K562 (cell line): ENCODE measurements around the gene OR6Y1. TPM values are rescaled to one million over a fixed set of nuclear protein-coding genes. Genes with fewer than 3 reads are reported as not detected.

ENCODE experiments used
- ATAC-seq: fragments of 200-7000 bp; cut with Tn5 transposase; 3 replicates; pipeline ENCODE4 v1.9.1; 2020; ENCODE audit warnings: moderate library complexity
- BruUV-seq: library from RNA; stranded (reverse); fragments of 400-500 nt; replicated peaks from 2 replicates; lab custom pipeline; 2021; lab: Mats Ljungman, UMichigan
- CTCF ChIA-PET: fragments of 300-600 bp; formaldehyde crosslinking; extraction: SDS; loops from one replicate; lab custom pipeline; 2021; ENCODE audit warnings: low intra/inter-chr PET ratio; lab: Yijun Ruan, JAX
- POLR2A ChIA-PET: fragments of 300-600, 350-650 bp; sonication (Branson Sonifier 250); formaldehyde crosslinking; extraction: SDS; loops from one replicate; lab custom pipeline; 2021; ENCODE audit warnings: antibody characterized with exemption, inconsistent platforms; lab: Yijun Ruan, JAX
- DNase-seq, 4 experiments: peaks; one replicate each; pipeline versions ENCODE4 v3.0.0 to v3.0.0-alpha.2; 2011 to 2018; ENCODE audit warnings: low spot score in 3 of 4, mixed read lengths in 3 of 4; ENCODE audit errors: extremely low read depth in 1 of 4
- FAIRE-seq: peaks from 2 replicates; lab custom pipeline; 2011; peaks lifted over from hg19 to GRCh38; lab: Jason Lieb, UNC
- H2AFZ ChIP-seq: 2 replicates; pipeline ENCODE4 v1.6.0; 2011; ENCODE audit warnings: low read depth, low read length, control low read depth, inconsistent platforms
- H3K27ac ChIP-seq: fragments of 200-600 bp; 3 replicates; pipeline ENCODE4 v1.8.0; 2011; ENCODE audit warnings: low read depth, mild to moderate bottlenecking, control low read depth, inconsistent platforms, low read length, moderate library complexity, mixed read lengths; ENCODE audit errors: extremely low read depth
- H3K27me3 ChIP-seq, 2 experiments: fragments of 300-600 bp in 1 of 2; 2 replicates in 1 of 2; 3 replicates in 1 of 2; pipeline versions ENCODE4 v1.6.0 to v1.8.0; 2011; ENCODE audit warnings: inconsistent platforms in 2 of 2, low read length in 2 of 2, mild to moderate bottlenecking in 1 of 2, mixed read lengths in 1 of 2, moderate library complexity in 1 of 2; ENCODE audit not compliant: control insufficient read depth in 2 of 2, insufficient read depth in 2 of 2
- H3K36me3 ChIP-seq: fragments of 300-600 bp; 3 replicates; pipeline ENCODE4 v1.8.0; 2011; ENCODE audit warnings: mild to moderate bottlenecking, low read length, inconsistent platforms; ENCODE audit not compliant: control insufficient read depth, insufficient read depth
- H3K4me1 ChIP-seq, 2 experiments: fragments of 200-600 bp in 1 of 2; replicated peaks in 1 of 2; 2 replicates in 1 of 2; 3 replicates in 1 of 2; pipeline versions ENCODE4 v1.5.1 to v1.8.0; 2011; ENCODE audit warnings: inconsistent platforms in 2 of 2, low read length in 2 of 2, mild to moderate bottlenecking in 1 of 2, mixed read lengths in 1 of 2, moderate library complexity in 1 of 2; ENCODE audit not compliant: control insufficient read depth in 2 of 2, insufficient read depth in 2 of 2
- H3K4me2 ChIP-seq: 2 replicates; pipeline ENCODE4 v1.6.1; 2011; ENCODE audit warnings: low read length, control low read depth, inconsistent platforms, mixed read lengths; ENCODE audit not compliant: insufficient read depth
- H3K4me3 ChIP-seq: fragments of 200-600 bp; sonication (generic), shearing (Covaris generic); 2 replicates; pipeline ENCODE4 v1.5.1; 2016; ENCODE audit warnings: control low read depth, inconsistent platforms
- H3K79me2 ChIP-seq: fragments of 200-600 bp; 3 replicates; pipeline ENCODE4 v1.8.0; 2011; ENCODE audit warnings: low read length, inconsistent platforms; ENCODE audit not compliant: control insufficient read depth, insufficient read depth
- H3K9ac ChIP-seq, 2 experiments: 2 replicates each; pipeline versions ENCODE4 v1.6.0 to v1.6.1; 2011; ENCODE audit warnings: low read depth in 2 of 2, low read length in 2 of 2, control low read depth in 1 of 2, inconsistent platforms in 1 of 2, mild to moderate bottlenecking in 1 of 2, mixed read lengths in 1 of 2; ENCODE audit not compliant: insufficient read depth in 1 of 2
- H3K9me1 ChIP-seq: one replicate; pipeline ENCODE4 v1.6.0; 2011; ENCODE audit warnings: inconsistent platforms, mild to moderate bottlenecking, low read length, moderate library complexity; ENCODE audit not compliant: control insufficient read depth, insufficient read depth
- H3K9me3 ChIP-seq: replicated peaks from 2 replicates; pipeline ENCODE4 v1.5.1; 2011; ENCODE audit warnings: low read depth, low read length, inconsistent platforms; ENCODE audit not compliant: control insufficient read depth, insufficient read depth
- H4K20me1 ChIP-seq: replicated peaks from 2 replicates; pipeline ENCODE4 v1.6.1; 2011; ENCODE audit warnings: low read length, inconsistent platforms, mixed read lengths; ENCODE audit not compliant: control insufficient read depth, insufficient read depth
- CBX2 ChIP-seq: fragments of 200-600 bp; sonication (generic); IDR thresholded peaks from one replicate; pipeline ENCODE4 v1.6.1; 2012; ENCODE audit warnings: mild to moderate bottlenecking, low read length, inconsistent platforms; ENCODE audit not compliant: insufficient read depth, poor library complexity, severe bottlenecking
- GMEB1 ChIP-seq: fragments of 250-450 bp; sonication (Bioruptor Pico); IDR thresholded peaks from 2 replicates; pipeline ENCODE4 v1.4.0; 2020; ENCODE audit warnings: mild to moderate bottlenecking
- IRF1 ChIP-seq: sonication (generic); formaldehyde crosslinking; IDR thresholded peaks from 2 replicates; pipeline ENCODE4 v1.8.0; 2022; ENCODE audit warnings: missing genetic modification reagents, mild to moderate bottlenecking, borderline replicate concordance
- MIER1 ChIP-seq: fragments of 450-650 bp; IDR thresholded peaks from 2 replicates; pipeline ENCODE4 v1.6.1; 2016; ENCODE audit warnings: antibody characterized with exemption, mild to moderate bottlenecking, low read depth
- MLLT1 ChIP-seq, 2 experiments: fragments of 450-650 bp; IDR thresholded peaks; 2 replicates each; pipeline ENCODE4 v1.6.1; 2016
- MLX ChIP-seq, 2 experiments: fragments of 450-650 bp in 1 of 2; sonication (generic) in 1 of 2; formaldehyde crosslinking; conservative IDR thresholded peaks; 2 replicates each; pipeline versions ENCODE4 v1.4.0 to v1.8.1; 2020 to 2022; ENCODE audit warnings: mild to moderate bottlenecking in 1 of 2, missing genetic modification reagents in 1 of 2
- NR0B1 ChIP-seq: fragments of 450-650 bp; IDR thresholded peaks from one replicate; pipeline ENCODE4 v1.6.1; 2018; ENCODE audit warnings: mild to moderate bottlenecking, moderate library complexity; ENCODE audit not compliant: partially characterized antibody
- SREBF2 ChIP-seq: sonication (generic); formaldehyde crosslinking; IDR thresholded peaks from 2 replicates; pipeline ENCODE4 v1.4.0; 2020; ENCODE audit warnings: mild to moderate bottlenecking, missing genetic modification reagents
- SRSF1 ChIP-seq: fragments of 200-400 bp; formaldehyde crosslinking; IDR thresholded peaks from 2 replicates; pipeline ENCODE4 v1.6.1; 2017; ENCODE audit warnings: mild to moderate bottlenecking, low read depth, low read length, moderate library complexity
- TEAD2 ChIP-seq: fragments of 450-650 bp; IDR thresholded peaks from 2 replicates; pipeline ENCODE4 v1.6.1; 2016; ENCODE audit warnings: missing genetic modification characterization, control low read depth, missing compliant biosample characterization
- TFE3 ChIP-seq: fragments of 450-650 bp; formaldehyde crosslinking; IDR thresholded peaks from 2 replicates; pipeline ENCODE4 v1.4.0; 2020; ENCODE audit warnings: mild to moderate bottlenecking, mixed read lengths
- ZC3H4 ChIP-seq: sonication (generic); formaldehyde crosslinking; IDR thresholded peaks from 2 replicates; pipeline ENCODE4 v1.9.0; 2021; ENCODE audit warnings: missing genetic modification reagents, borderline replicate concordance
- ZC3H8 ChIP-seq: fragments of 450-650 bp; IDR thresholded peaks from 2 replicates; pipeline ENCODE4 v1.6.1; 2017
- ZKSCAN8 ChIP-seq: fragments of 200-800 bp; sonication (Bioruptor generic); IDR thresholded peaks from 2 replicates; pipeline ENCODE4 v1.6.1; 2016; ENCODE audit warnings: missing genetic modification characterization, missing compliant biosample characterization
- WGBS: fragments of 100-300 bp; shearing (Covaris generic); methylation state at CpG from one replicate; pipeline ENCODE4 v1.1.6; 2016; ENCODE audit warnings: low coverage, mixed read lengths; ENCODE audit not compliant: insufficient coverage; ENCODE audit errors: missing lambda C conversion rate; 5-methylcytosine and 5-hydroxymethylcytosine counted together
- in situ Hi-C: fragments of 300-500 bp; cut with MboI; formaldehyde crosslinking; loops from 4 replicates; pipeline ENCODE4 v1.15.0; 2018; ENCODE audit warnings: inconsistent platforms, mixed read lengths
- intact Hi-C: fragments of 100-400 bp; cut with micrococcal nuclease; formaldehyde crosslinking; loops from 2 replicates; pipeline ENCODE4 v1.14.2; 2022
- polyA plus RNA-seq, 8 experiments: library from polyadenylated mRNA; depleted of rRNA in 4 of 8; stranded (reverse) in 5 of 8; unstranded in 3 of 8; fragments of >200 nt; fragmentation: Nextera tagmentation in 2 of 8; fragmentation: Illumina TruSeq in 1 of 8; extraction: Ambion mirVana in 2 of 8; extraction: Trizol in 1 of 8; gene quantifications; 2 replicates each; pipeline versions ENCODE4 v1.2.1 to v1.2.3, GENCODE V29; 2011 to 2014; ENCODE audit warnings: inconsistent platforms in 1 of 8, missing spikeins in 1 of 8
- total RNA-seq, 7 experiments: library from RNA; depleted of rRNA in 6 of 7; stranded (reverse); fragments of >200 nt in 6 of 7; fragmentation: Illumina TruSeq in 2 of 7; extraction: Trizol in 2 of 7; gene quantifications; 2 replicates each; pipeline versions ENCODE4 v1.2.1 to v1.2.3, GENCODE V29; 2011 to 2021; ENCODE audit warnings: low replicate concordance in 1 of 7

The OR6Y1 gene
- total and polyA plus RNA-seq, 9 of the 15 experiments (the other 6 are each of a cell fraction or from before 2014, with no cell fraction given) = not detected

- no peak for TF ChIP-seq MLLT1 (IDR thresholded peaks at IDR 0.05)
- TF ChIP-seq ZKSCAN8 = no peak
- no peak for TF ChIP-seq SREBF2
Observed at GRCh38 chr1:158577561-158577960, 23.4 kb upstream of the OR6Y1 start (continued).

- intact Hi-C loops (no loop called here), in situ Hi-C loops (no loop called here)
- Histone ChIP-seq H2AFZ (no peak overlapping the region), H4K20me1 (no peaks in the 10 kb centered on the region), H3K4me3 (no peak overlapping the region), H3K36me3 (no peaks in the 10 kb centered on the region), H3K4me1 (no peaks in the 10 kb centered on the region), H3K27me3 (no peaks in the 10 kb centered on the region; a peak in 1 of 5 replicates), H3K9me1 (no peaks in the 10 kb centered on the region), H3K9ac (no peak overlapping the region), H3K9me3 (no peaks in the 10 kb centered on the region), H3K27ac (no peak overlapping the region), H3K4me2 (no peak overlapping the region), H3K79me2 (no peaks in the 10 kb centered on the region)
- POLR2A ChIA-PET = no interaction called here
- FAIRE-seq (no peak), DNase-seq (no peak), ATAC-seq (no peak)
- 0% methylated on average over 1 of the region's 1 CpG for WGBS
- CTCF ChIA-PET = no interaction called here
- BruUV-seq = no TSS peak
- TF ChIP-seq CBX2 = no peak
- no peak for TF ChIP-seq MLX (CRISPR knock-in tag; conservative IDR thresholded peaks at IDR 0.05)
- no peak for TF ChIP-seq SRSF1
- no peak for TF ChIP-seq MIER1
- TF ChIP-seq NR0B1 = no peak
- no peak for TF ChIP-seq GMEB1 (CRISPR knock-in tag)
- no peak for TF ChIP-seq IRF1 (CRISPR knock-in tag)
- no peak for TF ChIP-seq ZC3H8
- TF ChIP-seq TFE3 (CRISPR knock-in tag) = no peak
- no peak for TF ChIP-seq TEAD2 (tag)
- no peak for TF ChIP-seq ZC3H4 (CRISPR knock-in tag)
Observed at GRCh38 chr1:158572226-158572625, 18.0 kb upstream of the OR6Y1 start.
